ENCODE data around the gene TRIM24.

DNA sequence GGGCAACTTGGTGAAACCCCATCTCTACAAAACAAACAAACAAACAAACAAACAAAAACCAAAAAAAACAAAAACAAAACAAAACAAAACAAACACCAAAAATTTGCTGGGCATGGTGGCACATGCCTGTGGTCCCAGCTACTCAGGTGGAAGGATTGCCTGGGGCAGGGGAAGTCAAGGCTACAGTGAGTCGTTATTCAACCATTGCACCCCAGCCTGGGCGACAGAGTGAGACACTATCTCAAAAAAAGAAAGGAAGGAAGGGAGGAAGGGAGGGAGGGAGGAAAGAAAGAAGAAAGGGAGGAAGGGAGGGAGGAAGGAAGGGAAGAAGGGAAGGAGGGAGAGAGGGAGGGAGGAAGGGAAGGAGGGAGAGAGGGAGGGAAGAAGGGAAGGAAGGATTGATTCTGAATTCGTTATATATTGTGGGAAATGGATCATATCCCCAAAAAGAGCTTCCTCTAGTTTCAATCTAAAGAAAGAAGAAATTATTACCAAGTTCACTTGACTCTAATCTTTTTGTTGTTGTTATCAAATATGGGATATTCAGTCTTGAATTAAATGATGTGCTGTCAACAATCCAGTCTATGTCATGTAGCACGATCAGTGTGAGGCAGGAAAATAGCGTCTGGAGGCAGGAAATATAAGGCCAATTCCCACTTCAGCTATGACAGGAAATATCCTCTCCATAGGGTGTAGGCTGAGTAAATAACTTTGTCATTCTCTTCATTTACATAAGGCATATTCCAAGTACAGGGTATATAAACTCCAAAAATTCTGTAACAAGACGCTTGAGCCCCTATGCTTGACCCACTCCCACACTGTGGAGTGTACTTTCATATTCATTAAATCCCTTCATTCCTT, 26.2 kb upstream of the TRIM24 start:
- TF ChIP-seq, protein P1, sequence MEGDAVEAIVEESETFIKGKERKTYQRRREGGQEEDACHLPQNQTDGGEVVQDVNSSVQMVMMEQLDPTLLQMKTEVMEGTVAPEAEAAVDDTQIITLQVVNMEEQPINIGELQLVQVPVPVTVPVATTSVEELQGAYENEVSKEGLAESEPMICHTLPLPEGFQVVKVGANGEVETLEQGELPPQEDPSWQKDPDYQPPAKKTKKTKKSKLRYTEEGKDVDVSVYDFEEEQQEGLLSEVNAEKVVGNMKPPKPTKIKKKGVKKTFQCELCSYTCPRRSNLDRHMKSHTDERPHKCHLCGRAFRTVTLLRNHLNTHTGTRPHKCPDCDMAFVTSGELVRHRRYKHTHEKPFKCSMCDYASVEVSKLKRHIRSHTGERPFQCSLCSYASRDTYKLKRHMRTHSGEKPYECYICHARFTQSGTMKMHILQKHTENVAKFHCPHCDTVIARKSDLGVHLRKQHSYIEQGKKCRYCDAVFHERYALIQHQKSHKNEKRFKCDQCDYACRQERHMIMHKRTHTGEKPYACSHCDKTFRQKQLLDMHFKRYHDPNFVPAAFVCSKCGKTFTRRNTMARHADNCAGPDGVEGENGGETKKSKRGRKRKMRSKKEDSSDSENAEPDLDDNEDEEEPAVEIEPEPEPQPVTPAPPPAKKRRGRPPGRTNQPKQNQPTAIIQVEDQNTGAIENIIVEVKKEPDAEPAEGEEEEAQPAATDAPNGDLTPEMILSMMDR (IDR thresholded peaks at IDR 0.05; ENCODE audit: insufficient read depth, low read length): no peak
- TF ChIP-seq GABPA (IDR thresholded peaks at IDR 0.05; ENCODE audit: low read depth) (no peak), POLR2AphosphoS5 (IDR thresholded peaks at IDR 0.05; ENCODE audit: low read depth) (no peak), SPI1 (IDR thresholded peaks at IDR 0.05; ENCODE audit: borderline replicate concordance, low read depth) (no peak)
- TF ChIP-seq, protein P2, sequence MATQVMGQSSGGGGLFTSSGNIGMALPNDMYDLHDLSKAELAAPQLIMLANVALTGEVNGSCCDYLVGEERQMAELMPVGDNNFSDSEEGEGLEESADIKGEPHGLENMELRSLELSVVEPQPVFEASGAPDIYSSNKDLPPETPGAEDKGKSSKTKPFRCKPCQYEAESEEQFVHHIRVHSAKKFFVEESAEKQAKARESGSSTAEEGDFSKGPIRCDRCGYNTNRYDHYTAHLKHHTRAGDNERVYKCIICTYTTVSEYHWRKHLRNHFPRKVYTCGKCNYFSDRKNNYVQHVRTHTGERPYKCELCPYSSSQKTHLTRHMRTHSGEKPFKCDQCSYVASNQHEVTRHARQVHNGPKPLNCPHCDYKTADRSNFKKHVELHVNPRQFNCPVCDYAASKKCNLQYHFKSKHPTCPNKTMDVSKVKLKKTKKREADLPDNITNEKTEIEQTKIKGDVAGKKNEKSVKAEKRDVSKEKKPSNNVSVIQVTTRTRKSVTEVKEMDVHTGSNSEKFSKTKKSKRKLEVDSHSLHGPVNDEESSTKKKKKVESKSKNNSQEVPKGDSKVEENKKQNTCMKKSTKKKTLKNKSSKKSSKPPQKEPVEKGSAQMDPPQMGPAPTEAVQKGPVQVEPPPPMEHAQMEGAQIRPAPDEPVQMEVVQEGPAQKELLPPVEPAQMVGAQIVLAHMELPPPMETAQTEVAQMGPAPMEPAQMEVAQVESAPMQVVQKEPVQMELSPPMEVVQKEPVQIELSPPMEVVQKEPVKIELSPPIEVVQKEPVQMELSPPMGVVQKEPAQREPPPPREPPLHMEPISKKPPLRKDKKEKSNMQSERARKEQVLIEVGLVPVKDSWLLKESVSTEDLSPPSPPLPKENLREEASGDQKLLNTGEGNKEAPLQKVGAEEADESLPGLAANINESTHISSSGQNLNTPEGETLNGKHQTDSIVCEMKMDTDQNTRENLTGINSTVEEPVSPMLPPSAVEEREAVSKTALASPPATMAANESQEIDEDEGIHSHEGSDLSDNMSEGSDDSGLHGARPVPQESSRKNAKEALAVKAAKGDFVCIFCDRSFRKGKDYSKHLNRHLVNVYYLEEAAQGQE (IDR thresholded peaks at IDR 0.05; ENCODE audit: insufficient replicate concordance, low read depth): no peak
